NCI-H69 (cell line): ENCODE results near the gene FXYD4.
"Not testable (repeated sequence)": the region's sequence is repeated elsewhere in the genome, so short reads cannot be mapped to it uniquely, and the experiment has no call there.

Experiments used
- DNase-seq: peaks from one replicate; lab custom pipeline; 2025; lab: John Stamatoyannopoulos, UW

Gene FXYD4

GRCh38 chr10:43376046-43376635, 4.7 kb downstream of the FXYD4 start:
- DNase-seq: no peak

- DNase-seq: no peak
Observed at GRCh38 chr10:43376828-43377423, 5.5 kb downstream of the FXYD4 start.

DNA sequence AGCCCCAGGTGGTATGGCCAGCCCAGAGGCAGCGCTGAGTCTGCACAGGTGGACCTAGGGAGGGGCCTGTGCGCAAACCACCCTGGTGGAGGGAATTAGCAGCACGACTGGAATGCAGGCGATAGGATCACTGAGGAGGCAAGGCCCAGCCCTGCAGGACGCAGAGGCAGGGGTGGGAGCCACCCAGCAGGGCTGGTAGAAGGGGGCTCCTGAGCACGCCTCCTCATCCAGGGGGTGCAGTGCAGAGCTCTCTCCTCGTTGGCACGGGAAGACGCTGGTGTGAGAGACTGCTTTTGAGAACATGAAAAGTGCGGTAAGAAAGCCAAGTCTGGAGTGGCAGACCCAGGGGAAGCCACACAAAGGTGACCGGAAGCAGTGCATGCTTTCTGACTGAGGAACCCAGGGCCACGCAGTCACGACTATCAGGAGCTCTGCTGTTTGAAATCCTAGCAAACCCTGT, 6.0 kb downstream of the FXYD4 start:
- DNase-seq: no peak

DNA sequence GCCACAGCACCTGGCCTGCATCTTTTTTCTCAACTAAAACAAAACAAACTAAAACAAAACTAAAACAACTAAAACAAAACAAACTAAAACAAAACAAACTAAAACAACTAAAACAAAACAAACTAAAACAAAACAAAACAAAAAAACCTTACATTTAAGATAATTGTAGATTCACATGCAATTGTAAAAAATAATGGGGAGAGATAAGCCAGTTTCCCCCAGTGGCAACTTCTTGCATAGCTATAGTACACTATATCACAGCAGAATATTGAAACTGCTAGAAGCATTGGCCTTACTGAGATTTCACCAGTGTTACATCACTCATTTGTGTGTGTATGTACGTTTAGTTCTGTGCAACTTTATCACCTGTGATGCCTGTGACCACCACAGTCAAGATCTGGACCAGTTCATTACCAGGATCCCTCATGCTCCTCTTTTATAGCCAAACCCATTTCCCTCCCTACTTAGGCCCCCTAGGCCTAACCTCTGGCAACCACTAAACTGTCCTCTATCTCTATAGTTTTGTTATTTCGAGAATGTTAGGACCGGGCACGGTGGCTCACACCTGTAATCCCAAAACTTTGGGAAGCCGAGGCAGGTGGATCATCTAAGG, 9.3 kb downstream of the FXYD4 start:
- peak; percentile 22 for DNase-seq

DNA sequence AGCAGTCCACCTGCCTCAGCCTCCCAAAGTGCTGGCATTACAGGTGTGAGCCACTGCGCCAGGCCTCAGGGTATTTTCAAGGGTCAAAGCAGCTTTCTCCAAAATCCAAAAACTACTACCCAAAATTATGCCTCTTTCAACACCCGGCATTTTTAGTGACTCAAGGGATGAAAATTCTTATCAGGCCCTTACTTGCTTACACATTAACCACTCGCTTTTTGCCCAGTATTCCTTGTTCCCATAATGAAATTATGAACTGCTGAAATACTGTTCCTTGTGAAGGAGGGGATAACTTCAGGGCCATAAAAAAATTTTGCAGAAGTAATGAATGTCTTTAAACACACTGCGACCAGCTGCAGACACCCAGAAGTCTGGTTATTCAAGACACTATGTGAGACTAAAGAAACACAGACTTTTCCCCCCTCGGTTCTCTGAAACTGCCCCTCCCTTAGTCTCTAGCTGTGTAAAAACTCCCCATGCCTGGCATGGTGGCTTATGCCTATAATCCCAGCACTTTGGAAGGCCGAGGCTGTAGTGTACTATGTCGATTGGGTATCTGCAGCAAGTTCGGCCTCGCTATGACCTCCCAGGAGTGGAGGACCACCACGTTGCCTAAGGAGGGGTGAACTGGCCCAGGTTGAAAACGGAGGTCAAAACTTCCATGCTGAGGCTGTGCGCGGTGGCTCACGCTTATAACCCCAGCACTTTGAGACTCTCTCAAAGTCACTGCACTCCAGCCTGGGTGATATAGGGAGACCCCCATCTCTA, 12.0 kb downstream of the FXYD4 start:
- DNase-seq: no peak

DNA sequence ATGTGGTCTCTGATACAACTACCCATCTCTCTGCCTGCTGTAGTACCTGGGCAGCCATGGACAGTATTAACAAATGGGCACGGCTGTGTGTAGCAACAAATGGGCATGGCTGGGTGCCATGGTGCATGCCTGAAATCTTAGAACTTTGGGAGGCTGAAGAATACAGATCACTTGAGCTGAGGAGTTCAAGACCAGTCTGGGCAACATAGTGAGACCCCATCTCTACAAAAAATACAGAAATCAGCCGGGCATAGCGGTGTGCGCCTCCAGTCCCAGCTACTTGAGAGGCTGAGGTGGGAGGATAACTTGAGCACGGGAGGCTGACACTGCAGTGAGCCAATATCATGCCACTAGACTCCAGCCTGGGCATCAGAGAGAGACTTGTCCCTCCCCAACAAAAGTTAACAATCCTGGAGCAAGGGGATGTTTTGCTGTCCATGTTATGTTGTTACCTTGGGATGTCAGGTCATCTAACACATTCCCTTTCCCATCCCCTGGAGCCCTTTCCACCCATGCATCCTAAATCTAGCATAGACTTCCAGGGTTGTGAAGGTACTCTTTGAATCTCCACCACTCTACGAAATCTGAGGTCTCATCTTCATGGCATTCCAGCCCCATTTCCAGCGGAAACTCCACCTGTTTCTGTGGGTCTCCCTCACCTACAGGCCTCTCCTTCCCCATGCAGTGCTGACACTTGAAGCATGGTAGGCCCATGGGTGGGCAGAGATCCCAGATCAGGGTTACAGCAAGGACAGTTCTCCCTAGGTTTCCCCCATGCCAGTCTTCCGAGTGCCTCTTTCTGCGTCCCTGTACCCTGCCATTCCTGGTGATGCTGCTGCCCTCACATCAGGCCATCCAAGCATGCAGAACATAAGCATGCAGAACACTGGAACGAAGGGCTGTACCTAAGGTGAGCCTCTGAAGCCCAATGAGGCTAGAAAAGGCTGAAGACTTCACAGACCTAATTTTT, 13.1 kb downstream of the FXYD4 start:
- DNase-seq: peak; percentile 13

- DNase-seq: no peak
Observed at GRCh38 chr10:43385412-43386004, 14.1 kb downstream of the FXYD4 start.

DNA sequence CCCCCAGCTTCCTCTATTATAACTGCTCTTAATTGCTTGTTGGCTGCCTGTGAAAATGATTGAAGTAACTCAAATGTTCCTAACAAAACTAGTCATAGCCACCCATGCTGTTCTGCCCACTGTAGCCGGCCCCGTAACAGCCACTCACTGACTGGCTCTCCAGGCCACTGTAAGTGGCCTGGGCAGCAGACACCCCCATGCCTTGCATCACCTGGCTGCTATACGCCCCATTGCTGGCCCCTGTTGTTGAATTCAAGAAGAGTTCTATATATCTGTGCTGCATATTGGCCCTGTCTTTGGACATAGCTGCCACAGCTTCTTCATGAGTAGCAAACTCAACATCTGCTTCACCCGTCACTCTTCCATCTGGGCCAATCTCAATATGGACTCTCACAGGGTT, 15.1 kb downstream of the FXYD4 start:
- no peak for DNase-seq

GRCh38 chr10:43386981-43387677, 15.7 kb downstream of the FXYD4 start:
- DNase-seq: no peak

DNA sequence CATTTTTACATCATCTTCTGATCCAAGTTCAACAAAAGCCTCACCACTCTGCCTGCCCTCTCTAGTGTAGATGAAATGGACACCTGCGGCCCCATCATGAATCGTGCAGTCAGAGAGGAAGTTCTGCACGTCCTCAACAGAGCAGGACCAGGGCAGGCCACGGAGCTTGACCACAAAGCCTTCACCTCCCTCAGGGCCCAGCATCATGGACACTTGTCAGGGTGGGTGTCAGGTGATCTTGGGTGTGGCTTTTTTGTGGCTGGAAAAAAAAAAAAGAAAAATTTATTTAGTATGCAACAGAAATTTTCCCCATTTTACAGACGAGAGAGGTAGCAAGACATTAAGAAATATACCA, 16.2 kb downstream of the FXYD4 start:
- DNase-seq: no peak

DNA sequence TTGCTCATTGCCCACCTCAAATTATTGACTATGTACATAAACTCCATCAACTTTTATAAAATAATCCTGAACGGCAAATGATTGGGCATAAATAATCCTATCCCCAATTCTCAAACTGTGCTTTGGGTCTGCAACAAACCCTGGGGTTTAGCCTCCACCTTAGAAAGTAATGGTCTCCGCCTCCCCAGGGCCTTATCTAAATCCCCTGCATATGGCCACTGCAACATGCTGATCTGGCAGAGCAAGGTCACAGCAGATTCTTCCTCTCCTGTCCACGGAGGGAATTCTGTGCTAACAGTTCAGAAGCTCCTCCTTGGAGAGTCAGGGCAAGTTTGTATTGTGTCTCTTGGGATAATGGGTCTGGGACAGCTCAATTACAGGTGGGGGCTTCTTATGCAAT, 18.4 kb downstream of the FXYD4 start:
- DNase-seq: no peak

DNA sequence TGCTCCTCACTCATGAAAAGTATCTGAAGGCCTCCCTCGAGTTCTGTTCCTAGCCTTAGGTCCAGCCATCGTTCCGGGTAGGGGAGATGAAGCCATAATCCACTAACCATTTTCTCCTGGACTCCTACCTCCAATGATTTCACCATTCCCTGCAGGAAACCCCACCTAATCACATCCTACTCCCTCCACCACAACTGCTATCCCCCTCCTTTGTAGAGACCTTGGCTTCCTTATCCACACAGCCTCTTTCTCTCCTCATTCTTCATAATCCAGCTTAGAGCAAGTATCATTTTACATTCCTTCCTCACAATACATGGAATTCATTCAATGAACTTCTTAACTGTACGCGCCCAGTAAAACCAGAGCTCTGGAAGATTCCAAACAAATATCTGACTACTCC, 18.9 kb downstream of the FXYD4 start:
- DNase-seq: no peak

DNA sequence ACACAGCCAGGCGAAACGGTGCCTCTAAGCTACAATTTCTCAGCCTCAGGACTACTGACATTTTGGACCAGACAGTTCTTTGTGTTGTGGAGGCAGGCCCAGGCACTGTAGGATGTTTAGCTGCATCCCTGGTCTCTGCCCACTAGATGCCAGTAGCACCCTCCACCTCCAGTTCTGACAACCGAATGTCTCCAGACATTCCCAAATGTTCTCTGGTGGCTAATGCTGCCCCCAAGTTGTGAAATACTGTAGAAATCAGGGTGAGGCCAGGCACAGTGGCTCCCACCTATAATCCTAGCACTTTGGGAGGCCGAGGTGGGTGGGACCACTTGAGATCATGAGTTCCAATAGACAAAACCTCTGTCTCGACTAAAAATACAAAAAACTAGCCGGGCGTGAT, 19.3 kb downstream of the FXYD4 start:
- DNase-seq: peak; percentile 3

DNA sequence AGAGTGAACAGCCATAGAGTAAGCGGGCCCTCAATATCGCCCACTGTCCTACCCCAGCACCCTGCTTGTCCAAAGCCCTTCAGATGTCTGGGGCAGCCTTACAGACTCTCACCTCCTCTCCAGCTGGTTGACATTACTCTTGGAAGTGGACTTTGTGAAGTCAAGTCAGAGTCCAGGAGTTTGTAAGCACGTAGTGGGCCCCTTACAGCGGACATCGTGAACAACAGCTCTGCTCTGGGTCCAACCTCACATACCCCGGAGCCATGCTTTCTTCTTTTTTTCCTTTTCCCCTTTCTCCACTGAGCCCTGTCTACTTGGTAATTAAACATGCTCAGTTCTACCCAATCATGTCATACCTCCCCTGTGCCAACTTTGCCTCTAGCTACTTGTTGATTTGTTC, 20.1 kb downstream of the FXYD4 start:
- no peak for DNase-seq

DNA sequence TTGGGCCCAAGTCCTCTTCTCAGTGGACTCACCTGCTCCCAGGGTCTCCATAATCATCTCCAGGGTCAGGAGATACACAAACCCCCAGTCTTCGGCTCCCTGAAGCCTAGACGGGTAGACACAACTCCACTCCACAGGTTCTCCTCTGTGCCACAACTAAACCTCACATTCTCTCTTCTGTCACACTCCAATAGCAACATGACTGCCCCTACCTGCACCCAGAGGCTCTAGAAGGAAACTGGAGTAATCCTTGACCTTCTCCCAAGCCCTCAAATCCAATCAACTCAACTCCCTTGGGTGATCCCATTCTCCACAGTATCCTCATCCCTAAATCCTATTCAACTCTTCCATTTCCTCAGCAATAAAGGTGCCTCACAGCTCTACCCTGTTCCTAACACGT, 21.3 kb downstream of the FXYD4 start:
- no peak for DNase-seq

GRCh38 chr10:43393186-43393585, 21.8 kb downstream of the FXYD4 start:
- DNase-seq: not testable (repeated sequence)

GRCh38 chr10:43393606-43394360, 22.3 kb downstream of the FXYD4 start:
- no peak for DNase-seq

DNA sequence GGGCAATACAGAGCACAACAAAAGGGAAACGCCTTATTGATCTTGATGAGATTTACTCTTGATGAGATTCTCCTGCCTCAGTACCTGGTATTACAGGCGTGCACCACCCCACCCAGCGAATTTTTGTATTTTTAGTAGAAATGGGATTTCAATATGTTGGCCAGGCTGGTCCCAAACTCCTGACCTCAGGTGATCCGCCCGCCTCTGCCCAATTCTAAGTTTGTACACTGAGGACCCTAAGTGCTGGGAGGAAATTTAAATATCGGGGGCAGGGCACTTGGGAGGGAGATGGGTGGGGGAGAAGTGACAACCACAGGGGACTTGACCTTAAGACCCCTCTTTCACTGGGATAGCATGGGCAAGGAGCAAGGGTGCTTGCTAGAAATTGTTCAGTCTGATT, 23.4 kb downstream of the FXYD4 start:
- DNase-seq: no peak

DNA sequence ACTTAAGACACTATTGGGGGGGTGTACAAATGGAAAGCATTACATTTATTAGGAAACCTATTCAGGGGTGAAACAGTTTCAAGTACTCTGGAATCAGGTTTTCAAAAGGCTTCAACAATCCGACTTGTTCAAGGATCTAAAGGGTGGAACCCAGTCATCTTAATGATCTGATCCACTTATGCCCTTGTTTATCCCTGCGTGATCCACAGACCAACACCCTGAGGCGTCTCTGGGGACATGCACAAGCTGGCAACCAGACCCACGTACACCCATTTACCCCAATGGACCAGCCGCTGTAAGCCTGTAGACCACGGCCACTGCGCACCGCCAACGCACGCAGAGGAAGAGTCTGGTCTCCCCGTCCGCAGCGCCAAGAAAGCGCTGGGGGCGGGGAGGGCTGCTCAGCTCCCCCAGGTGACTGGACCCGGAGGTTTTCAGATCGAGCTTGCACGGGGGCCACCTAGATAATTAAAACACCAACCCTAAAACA, 24.2 kb downstream of the FXYD4 start:
- peak; percentile 63 for DNase-seq
